Aorta (tissue), 5 donors: ENCODE results near the gene DLG4. TPM values are rescaled to one million over a fixed set of nuclear protein-coding genes. Genes with fewer than 3 reads are reported as not detected.
A peak's percentile ranks its signal among the peaks of the same experiment; 100 is the strongest.
"Not testable (repeated sequence)": the region's sequence is repeated elsewhere in the genome, so short reads cannot be mapped to it uniquely, and the experiment has no call there.

Source experiments
- ATAC-seq: fragments of 200-7000 bp; cut with Tn5 transposase; one replicate; pipeline ENCODE4 v1.9.1; 2022; ENCODE audit warnings: moderate library complexity; ENCODE audit not compliant: low FRiP score
- DNase-seq, 2 donors: peaks; one replicate each; pipeline ENCODE4 v3.0.0-alpha.2; 2020
- H3K27ac ChIP-seq, 2 donors: one replicate each; pipeline ENCODE4 v1.5.1; 2013; ENCODE audit warnings: low read length in 2 of 2, mild to moderate bottlenecking in 2 of 2, moderate library complexity in 2 of 2, control low read depth in 1 of 2, inconsistent platforms in 1 of 2, low read depth in 1 of 2
- H3K27me3 ChIP-seq, 2 donors: one replicate each; pipeline ENCODE4 v1.6.1; 2013; ENCODE audit warnings: control low read depth in 1 of 2, low read length in 1 of 2, mild to moderate bottlenecking in 1 of 2, moderate library complexity in 1 of 2; ENCODE audit not compliant: insufficient read depth in 2 of 2, control insufficient read depth in 1 of 2
- H3K36me3 ChIP-seq, 2 donors: one replicate each; pipeline ENCODE4 v1.6.1; 2013; ENCODE audit warnings: control low read depth in 1 of 2, low read length in 1 of 2, mild to moderate bottlenecking in 1 of 2; ENCODE audit not compliant: insufficient read depth in 2 of 2, control insufficient read depth in 1 of 2
- H3K4me1 ChIP-seq, 2 donors: one replicate each; pipeline ENCODE4 v1.6.1; 2013; ENCODE audit warnings: low read length in 2 of 2, control low read depth in 1 of 2, mild to moderate bottlenecking in 1 of 2, moderate library complexity in 1 of 2; ENCODE audit not compliant: insufficient read depth in 2 of 2, control insufficient read depth in 1 of 2
- H3K4me3 ChIP-seq, 2 donors: one replicate each; pipeline ENCODE4 v1.5.1; 2013; ENCODE audit warnings: low read length in 2 of 2, control low read depth in 1 of 2, mild to moderate bottlenecking in 1 of 2
- H3K9me3 ChIP-seq: one replicate; pipeline ENCODE4 v1.6.1; 2013; ENCODE audit warnings: mild to moderate bottlenecking, low read length; ENCODE audit not compliant: control insufficient read depth
- WGBS, 2 donors: extraction: QIAGEN DNeasy Blood & Tissue Kit; methylation state at CpG; one replicate each; pipeline ENCODE4 v1.1.7; 2013; 5-methylcytosine and 5-hydroxymethylcytosine counted together
- intact Hi-C, 2 donors: fragments of 100-400 bp; cut with DNase I; formaldehyde crosslinking; loops; one replicate each; pipeline versions ENCODE4 v1.14.2 to v1.15.0; 2022
- polyA plus RNA-seq, 2 donors: library from polyadenylated mRNA; stranded (reverse); fragments of 200-250 nt; gene quantifications; one replicate each; pipeline ENCODE4 v1.2.3, GENCODE V29; 2013
- total RNA-seq, 2 donors: library from RNA; stranded (reverse); fragmentation: NEBNext Ultra II Directional; extraction: Animal tissue kit (Norgen Biotek cat#: 25700); gene quantifications; one replicate each; pipeline ENCODE4 v1.2.1, GENCODE V29; 2021
- donor health status: healthy with polysubstance abuse.
- donor health status: Bipolar disorder and iron deficiency.
- donor health status: DM: no; HTN: no; CAD: no.
- donor health status: DM: no; HTN: no; CAD: no.
- donor health status: DM: yes; HTN: yes; CAD: no.

Gene DLG4
- total and polyA plus RNA-seq, 4 donors: 6.6 to 54.7 (median 19.4) TPM

- H3K9me3 ChIP-seq, H3K27ac ChIP-seq, H3K27me3 ChIP-seq, H3K4me1 ChIP-seq, intact Hi-C loops, H3K36me3 ChIP-seq, H3K4me3 ChIP-seq, ATAC-seq: not testable (repeated sequence)
- 92 to 93% methylated on average over 18 of the region's 18 CpGs for WGBS, 2 donors
- DNase-seq: peak; percentile 26 to 30
Measured at GRCh38 chr17:7172522-7173191, 47.0 kb downstream of the DLG4 start.

- H3K27ac ChIP-seq, ATAC-seq, H3K4me1 ChIP-seq, H3K27me3 ChIP-seq, H3K4me3 ChIP-seq, intact Hi-C loops, H3K36me3 ChIP-seq, H3K9me3 ChIP-seq: not testable (repeated sequence)
- DNase-seq: peak; percentile 22 to 28
- WGBS, 2 donors: 93 to 97% methylated on average over 7 of the region's 7 CpGs
Measured at GRCh38 chr17:7169565-7169908, 50.1 kb downstream of the DLG4 start.

- ATAC-seq, H3K4me1 ChIP-seq, intact Hi-C loops, H3K27me3 ChIP-seq, H3K27ac ChIP-seq, H3K9me3 ChIP-seq, H3K4me3 ChIP-seq, H3K36me3 ChIP-seq: not testable (repeated sequence)
- 89 to 90% methylated on average over 10 of the region's 10 CpGs for WGBS, 2 donors
- DNase-seq: peak in 1 of 2 donors; percentile 24
Measured at GRCh38 chr17:7168841-7169564, 50.6 kb downstream of the DLG4 start.

- intact Hi-C loops: no loop called here
- WGBS, 2 donors: 47 to 53% methylated on average over 4 of the region's 4 CpGs
Measured at GRCh38 chr17:7167832-7168231, 51.8 kb downstream of the DLG4 start.

GRCh38 chr17:7166873-7167272 lies 52.8 kb downstream of the DLG4 start:
- no peak for ATAC-seq
- H3K27ac ChIP-seq: no peak overlapping the region
- peaks cover 2% of the 10 kb centered on the region for H3K9me3 ChIP-seq
- WGBS, 2 donors: 93% methylated on average over 7 of the region's 7 CpGs
- peaks cover 0 to 4% of the 10 kb centered on the region in 2 donors for H3K27me3 ChIP-seq
- peak; percentile 11 to 34 for DNase-seq
- no peak overlapping the region for H3K4me3 ChIP-seq
- intact Hi-C loops: no loop called here
- H3K4me1 ChIP-seq: no peaks in the 10 kb centered on the region
- H3K36me3 ChIP-seq: no peaks in the 10 kb centered on the region

More at GRCh38 chr17:7167832-7168231, 51.8 kb downstream of the DLG4 start:
- Histone ChIP-seq H3K9me3 (peaks cover 2% of the 10 kb centered on the region), H3K27me3 (peaks cover 0 to 4% of the 10 kb centered on the region in 2 donors), H3K27ac (no peak overlapping the region), H3K36me3 (no peaks in the 10 kb centered on the region), H3K4me3 (no peak overlapping the region), H3K4me1 (no peaks in the 10 kb centered on the region)
- peak in 1 of 2 donors; percentile 26 for DNase-seq
- no peak for ATAC-seq

GRCh38 chr17:7159571-7159970 lies 60.1 kb downstream of the DLG4 start:
- H3K36me3 ChIP-seq, H3K27me3 ChIP-seq, H3K27ac ChIP-seq, ATAC-seq, H3K9me3 ChIP-seq, H3K4me3 ChIP-seq, H3K4me1 ChIP-seq, intact Hi-C loops: not testable (repeated sequence)
- peak in 1 of 2 donors; percentile 1 for DNase-seq
- 70 to 74% methylated on average over 10 of the region's 10 CpGs for WGBS, 2 donors

GRCh38 chr17:7158424-7158823 lies 61.2 kb downstream of the DLG4 start:
- H3K27me3 ChIP-seq, intact Hi-C loops, H3K27ac ChIP-seq, ATAC-seq, H3K9me3 ChIP-seq, H3K4me1 ChIP-seq, H3K36me3 ChIP-seq, H3K4me3 ChIP-seq: not testable (repeated sequence)
- WGBS, 2 donors: 84 to 89% methylated on average over 10 of the region's 10 CpGs
- peak in 1 of 2 donors; percentile 33 for DNase-seq

GRCh38 chr17:7156342-7156940 lies 63.2 kb downstream of the DLG4 start:
- 61 to 67% methylated on average over 10 of the region's 10 CpGs for WGBS, 2 donors
- ATAC-seq: no peak
- no peak overlapping the region for H3K4me3 ChIP-seq
- H3K9me3 ChIP-seq: no peaks in the 10 kb centered on the region
- intact Hi-C loops: no loop called here
- no peaks in the 10 kb centered on the region for H3K4me1 ChIP-seq
- no peak overlapping the region for H3K27ac ChIP-seq
- H3K36me3 ChIP-seq: no peaks in the 10 kb centered on the region
- peak in 1 of 2 donors; percentile 62 for DNase-seq
- H3K27me3 ChIP-seq: no peaks in the 10 kb centered on the region

- ATAC-seq: no peak
- H3K27ac ChIP-seq: no peak overlapping the region
- H3K36me3 ChIP-seq: no peaks in the 10 kb centered on the region
- no peaks in the 10 kb centered on the region for H3K27me3 ChIP-seq
- H3K9me3 ChIP-seq: no peaks in the 10 kb centered on the region
- H3K4me3 ChIP-seq: no peak overlapping the region
- 76 to 84% methylated on average over 3 of the region's 3 CpGs for WGBS, 2 donors
- no peaks in the 10 kb centered on the region for H3K4me1 ChIP-seq
- DNase-seq: no peak
- intact Hi-C loops: no loop called here
Measured at GRCh38 chr17:7147772-7148171, 71.9 kb downstream of the DLG4 start.
